SIG-M5 (cell line): ENCODE measurements around the gene GINS3.
"Not testable (repeated sequence)": the region's sequence is repeated elsewhere in the genome, so short reads cannot be mapped to it uniquely, and the experiment has no call there.

ENCODE experiments used
- DNase-seq: peaks from one replicate; lab custom pipeline; 2025; lab: John Stamatoyannopoulos, UW

Gene GINS3

DNA sequence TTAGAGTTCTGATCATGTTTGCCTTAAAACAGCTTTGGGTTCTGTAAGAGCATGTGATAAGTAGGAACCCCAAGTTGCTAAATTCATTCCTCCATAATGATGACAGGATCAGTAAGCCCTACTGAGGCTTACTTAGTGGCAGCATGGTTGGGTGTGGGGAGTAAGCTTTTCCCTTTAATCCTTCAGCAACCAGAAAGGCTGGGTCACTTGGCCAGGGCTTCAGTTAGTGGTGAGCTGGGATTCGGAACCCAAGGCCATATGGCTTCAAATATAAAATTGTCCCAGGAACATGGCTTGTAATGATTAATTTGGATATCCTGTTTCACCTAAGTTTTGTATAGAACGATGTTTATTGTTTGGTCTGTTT is 850 bp downstream of the GINS3 start:
- DNase-seq: no peak

DNA sequence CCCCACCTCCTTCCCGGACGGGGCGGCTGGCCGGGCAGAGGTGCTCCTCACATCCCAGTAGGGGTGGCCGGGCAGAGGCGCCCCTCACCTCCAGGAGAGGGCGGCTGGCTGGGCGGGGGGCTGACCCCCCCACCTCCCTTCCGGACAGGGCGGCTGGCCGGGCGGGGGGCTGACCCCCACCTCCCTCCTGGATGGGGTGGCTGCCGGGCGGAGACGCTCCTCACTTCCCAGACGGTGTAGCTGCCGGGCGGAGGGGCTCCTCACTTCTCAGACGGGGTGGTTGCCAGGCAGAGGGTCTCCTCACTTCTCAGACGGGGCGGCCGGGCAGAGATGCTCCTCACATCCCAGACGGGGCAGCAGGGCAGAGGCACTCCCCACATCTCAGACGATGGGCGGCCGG is 4.6 kb downstream of the GINS3 start:
- not testable (repeated sequence) for DNase-seq

DNA sequence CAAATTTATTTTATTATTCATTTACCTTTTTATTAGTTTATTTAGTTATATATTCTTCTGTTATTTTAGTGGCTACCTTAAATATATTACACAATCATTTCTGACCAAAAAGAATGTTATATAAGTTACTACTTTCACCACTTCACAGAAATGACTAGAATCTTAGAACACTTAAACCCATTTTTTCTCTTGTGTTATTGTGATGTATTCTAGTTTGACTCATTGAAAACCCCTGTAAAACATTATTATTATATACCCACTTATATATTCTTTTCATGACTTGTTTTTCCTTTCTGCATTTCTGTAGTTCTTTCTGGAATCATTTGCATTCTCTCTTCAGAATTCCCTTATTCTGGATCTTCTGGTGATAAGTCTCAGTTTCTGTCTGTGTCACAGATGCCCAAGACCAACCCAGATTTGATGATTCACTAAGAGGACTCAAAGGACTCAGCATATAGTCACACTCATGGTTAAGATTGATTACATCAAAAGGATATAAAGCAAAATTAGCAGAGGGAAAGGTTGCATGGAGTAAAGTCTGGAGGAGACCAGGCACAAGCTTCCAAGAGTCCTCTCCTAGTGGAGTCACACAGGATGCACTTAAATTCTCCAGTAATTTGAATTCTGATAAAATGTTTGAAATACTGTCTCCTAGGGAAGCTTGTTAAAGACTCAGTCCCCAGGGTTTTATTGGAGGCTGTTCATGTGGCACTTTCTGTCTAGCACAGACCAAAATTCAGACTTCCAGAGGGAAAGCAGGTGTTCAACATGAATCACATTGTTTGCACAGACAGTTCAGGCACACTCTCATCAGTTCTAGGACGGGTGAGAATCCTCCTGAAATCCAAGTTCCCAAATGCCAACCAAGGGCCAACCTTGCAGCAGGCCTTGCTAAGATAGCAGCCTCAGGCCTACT is 7.7 kb downstream of the GINS3 start:
- DNase-seq: no peak

DNA sequence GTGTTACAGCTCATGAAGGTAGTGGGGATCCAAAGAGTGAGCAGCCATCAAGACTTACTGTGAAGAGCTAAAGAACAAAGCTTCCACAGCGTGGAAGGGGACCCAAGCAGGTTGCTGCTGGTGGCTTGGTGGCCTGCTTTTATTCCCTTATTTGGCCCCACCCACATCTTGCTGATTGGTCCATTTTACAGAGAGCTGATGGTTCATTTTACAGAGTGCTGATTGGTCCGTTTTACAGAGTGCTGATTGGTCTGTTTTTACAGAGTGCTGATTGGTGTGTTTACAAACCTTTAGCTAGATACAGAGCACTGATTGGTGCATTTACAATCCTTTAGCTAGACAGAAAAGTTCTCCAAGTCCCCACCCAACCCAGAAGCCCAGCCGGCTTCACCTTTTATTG is 9.0 kb downstream of the GINS3 start:
- DNase-seq: not testable (repeated sequence)

DNA sequence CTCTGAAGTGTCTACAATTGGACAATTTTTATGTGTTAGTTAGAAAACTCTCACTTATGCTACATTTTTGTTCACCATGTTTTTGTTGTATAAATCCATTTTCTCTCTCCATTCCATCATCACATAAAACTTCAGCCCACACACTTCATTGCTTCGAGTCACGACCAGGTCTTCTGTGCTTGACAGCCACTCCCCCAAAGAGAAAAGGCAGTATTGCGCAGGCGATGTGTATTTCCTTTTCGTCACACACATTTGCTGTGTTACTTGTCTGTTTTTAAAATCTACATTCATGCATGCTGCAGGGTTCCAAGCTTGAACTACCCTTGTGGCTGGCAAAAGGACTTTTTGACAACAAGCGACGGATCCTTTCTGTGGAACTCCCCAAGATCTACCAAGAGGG is 10.5 kb downstream of the GINS3 start:
- no peak for DNase-seq

DNA sequence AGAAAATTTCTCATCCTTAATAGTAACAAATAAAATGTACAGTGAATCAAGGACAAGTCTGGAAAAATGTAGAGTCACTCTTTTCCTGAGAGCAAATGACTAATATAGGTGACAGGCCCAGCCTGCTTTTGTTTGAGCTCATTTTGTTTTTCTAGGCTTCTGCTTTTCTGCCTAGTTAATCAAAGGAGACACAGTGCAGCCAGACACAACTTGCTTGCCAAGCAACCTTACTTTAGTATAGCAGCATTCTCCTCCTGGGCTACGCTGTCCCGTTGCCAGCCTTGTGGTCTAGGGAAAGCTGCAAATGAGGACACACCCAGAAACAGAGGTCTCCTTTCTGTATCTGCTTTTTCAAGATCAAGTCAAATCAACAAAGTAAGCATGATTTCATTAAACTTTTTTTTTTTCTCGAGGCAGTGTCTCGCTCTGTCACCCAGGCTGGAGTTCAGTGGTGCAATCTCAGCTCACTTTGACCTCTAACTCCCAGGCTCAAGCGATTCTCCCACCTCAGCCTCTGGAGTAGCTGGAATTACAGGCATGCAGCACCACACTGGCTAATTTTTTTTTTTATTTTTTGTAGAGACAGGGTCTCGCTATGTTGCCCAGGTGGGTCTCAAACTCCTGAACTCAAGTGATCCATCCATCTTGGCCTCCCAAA is 17.2 kb downstream of the GINS3 start:
- no peak for DNase-seq

DNA sequence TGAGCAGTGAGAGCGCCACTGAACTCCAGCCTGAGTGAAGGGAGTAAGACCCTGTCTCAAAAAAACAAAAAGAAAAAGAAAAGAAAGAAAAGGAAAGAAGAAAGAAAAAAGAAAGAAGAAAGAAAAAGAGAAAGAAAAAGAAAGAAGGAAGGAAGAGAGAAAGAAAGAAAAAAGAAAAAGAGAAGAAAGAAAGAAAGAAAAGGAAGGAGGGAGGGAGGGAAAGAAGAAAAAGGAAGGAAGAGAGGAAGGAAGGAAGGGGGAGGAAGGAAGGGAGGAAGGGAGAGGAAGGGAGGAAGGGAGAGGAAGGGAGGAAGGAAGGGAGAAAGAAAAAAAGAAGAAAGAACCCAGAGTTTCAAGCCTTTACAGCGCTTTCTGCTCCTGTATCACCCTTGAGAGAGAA is 19.1 kb downstream of the GINS3 start:
- DNase-seq: no peak

DNA sequence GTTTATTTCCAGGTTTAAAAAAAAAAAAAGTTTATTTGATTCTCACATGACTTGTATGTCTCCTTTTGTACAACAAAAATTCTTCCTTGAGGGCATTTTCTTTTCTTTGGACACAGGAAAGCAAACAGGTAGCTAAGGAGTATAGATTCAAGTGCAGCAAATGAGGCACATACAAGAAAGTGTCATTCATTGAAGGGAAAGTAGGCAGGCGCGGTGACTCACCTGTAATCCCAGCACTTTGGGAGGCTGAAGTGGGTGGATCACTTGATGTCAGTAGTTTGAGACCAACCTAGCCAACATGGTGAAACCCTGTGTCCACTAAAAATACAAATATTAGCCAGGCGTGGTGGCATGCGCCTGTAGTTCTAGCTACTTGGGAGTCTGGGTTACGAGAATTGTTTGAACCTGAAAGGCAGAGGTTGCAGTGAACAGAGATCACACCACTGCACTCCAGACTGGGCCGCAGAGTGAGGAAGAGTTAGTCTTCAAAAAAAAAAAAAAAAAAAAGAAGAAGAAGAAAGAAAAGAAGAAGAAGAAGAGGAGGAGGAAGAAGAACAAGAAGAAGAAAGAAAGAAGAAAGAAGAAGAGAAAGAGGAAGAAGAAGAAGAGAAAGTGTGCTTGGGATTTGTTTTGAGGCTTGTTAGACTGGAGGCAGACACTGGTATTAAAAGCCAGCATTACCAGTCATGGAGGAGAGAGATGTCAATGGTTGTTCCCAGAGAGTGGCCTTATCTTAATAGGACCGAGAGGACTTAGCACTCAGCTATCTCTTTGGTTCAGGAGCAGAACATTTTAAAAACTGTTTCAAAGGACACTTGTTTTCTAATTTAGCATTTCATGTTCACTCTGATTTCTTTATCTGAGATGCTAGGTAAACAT is 19.7 kb downstream of the GINS3 start:
- no peak for DNase-seq

DNA sequence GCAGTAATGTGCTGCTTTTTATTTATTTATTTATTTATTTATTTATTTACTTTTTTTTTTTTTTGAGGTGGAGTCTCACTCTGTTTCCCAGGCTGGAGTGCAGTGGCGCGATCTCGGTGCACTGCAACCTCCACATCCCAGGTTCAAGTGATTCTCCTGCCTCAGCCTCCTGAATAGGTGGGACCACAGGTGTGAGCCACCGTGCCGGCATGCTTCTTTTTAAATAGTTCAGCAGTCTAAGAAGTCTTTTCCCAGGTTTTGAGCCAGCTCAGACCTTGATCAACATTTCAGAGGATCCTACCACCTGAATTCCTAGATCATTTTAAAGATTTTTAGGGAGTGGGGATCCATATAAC is 20.3 kb downstream of the GINS3 start:
- DNase-seq: not testable (repeated sequence)

DNA sequence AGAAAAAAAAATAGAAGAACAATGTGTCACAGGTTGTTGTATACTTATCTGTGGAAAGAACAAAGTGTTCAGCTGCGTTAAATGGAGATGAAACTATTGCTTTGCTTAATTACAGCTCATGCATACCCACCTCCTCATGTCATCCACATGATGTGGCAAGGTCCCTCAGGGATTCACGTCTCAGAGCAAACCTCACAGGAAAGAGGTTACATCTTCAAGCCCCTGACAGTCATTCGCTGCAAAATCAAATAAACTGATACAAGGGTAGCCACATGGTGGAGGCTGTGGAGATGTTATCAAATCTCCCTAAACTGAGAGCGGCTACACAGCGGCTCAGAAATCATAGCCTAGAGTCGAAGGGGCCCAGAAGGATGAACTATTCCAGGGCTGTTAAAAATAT is 21.1 kb downstream of the GINS3 start:
- DNase-seq: no peak

DNA sequence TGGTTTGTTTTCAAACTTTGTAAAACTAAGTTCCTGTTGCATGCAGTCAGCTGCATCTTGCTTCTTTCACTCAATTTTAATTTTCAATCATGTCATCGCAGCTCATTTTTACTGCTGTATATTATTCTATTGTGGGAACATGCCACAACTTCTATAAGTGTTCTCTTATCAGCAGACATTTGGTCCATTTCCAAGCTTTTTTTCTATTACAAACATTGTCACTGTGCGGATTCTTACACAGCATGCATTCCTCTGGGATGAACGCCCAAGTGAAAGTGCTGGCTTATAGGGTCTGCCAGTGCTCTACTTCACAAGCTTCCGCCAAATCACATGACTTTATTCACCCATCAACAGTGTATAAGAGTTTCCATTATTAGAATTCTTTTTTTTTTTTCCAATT is 22.7 kb downstream of the GINS3 start:
- DNase-seq: no peak

DNA sequence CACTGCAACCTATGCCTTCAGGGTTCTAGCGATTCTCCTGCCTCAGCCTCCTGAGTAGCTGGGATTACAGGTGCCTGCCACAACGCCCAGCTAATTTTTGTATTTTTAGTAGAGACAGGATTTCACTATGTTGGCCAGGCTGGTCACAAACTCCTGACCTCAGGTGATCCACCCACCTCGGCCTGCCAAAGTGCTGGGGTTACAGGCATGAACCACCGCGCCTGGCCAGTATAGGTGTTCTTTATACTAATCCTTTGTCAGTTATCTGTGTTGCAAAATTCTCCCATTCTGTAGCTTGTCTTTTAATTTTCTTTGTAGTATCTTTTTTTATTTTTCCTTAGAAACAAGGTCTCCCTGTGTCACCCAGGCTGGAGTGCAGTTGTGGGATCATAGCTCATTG is 23.7 kb downstream of the GINS3 start:
- DNase-seq: not testable (repeated sequence)

DNA sequence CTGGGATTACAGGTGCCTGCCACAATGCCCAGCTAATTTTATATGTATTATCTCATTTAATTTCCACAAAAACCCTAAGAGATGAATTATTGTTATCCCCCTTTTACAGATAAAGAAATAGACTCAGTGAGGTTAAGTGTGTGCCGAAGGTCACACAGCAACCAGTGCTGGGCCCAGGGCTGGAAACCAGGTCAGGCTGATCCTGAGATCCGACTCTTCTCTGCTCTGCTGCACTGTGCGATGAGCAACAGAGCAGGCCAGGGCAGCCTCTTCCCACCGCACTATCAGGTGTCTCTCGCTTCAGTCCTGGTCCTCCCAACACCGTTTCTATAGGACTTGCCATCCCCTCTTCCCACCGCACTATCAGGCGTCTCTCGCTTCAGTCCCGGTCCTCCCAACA is 24.8 kb downstream of the GINS3 start:
- no peak for DNase-seq

DNA sequence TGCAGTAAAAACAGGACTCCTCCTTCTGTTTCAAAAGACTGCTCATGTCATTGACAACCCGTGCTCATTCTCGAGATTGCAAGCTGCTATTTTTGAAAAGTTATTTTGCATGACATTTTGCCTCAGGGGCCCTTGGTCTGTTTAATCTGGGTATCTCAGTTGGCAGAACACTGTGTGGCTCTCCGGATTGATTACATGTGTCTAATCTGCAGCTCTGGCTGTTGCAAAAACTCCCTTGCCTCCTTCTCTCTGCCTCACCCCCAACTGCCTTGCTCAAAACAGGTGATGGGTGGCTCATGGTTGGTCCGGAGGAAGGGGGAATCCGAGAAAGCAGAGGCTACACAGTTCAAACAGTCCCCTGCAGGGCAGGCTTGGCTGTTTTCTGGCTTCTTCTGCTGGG is 25.3 kb downstream of the GINS3 start:
- no peak for DNase-seq

DNA sequence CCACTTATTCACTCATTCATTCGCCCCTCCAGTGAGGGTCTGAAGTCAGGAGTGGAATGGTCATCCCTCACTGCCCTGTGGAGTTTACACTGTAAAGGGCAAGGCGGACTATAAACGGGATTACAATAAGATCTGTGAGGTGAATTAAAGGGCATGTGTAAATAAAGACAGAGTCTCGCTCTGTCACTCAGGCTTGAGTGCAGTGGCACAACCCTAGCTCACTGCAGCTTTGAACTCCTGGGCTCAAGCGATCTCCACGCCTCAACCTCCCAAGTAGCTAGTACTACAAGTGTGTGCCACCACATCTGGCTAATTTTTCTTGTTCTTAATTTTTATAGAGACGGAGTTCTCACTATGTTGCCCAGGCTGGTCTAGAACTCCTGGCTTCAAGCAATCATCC is 25.8 kb downstream of the GINS3 start:
- no peak for DNase-seq

DNA sequence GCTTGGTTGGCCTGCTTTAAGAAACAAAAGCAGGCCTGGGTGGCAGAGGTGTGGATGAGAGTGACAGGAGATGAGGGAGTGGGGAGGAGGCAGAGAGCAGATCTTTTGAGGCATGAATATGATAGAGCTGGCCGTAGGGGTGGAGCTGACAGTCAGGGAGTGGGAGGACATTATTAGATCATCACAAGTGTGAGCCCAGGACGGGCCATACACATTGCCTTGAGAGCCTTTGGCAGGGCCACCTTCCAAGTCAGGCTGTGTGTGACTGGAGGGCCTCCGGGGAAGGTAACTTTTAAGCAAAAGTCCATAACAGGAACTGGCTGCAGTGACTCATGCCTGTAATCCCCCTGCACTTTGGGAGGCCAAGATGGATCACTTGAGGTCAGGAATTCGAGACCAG is 26.3 kb downstream of the GINS3 start:
- DNase-seq: no peak

DNA sequence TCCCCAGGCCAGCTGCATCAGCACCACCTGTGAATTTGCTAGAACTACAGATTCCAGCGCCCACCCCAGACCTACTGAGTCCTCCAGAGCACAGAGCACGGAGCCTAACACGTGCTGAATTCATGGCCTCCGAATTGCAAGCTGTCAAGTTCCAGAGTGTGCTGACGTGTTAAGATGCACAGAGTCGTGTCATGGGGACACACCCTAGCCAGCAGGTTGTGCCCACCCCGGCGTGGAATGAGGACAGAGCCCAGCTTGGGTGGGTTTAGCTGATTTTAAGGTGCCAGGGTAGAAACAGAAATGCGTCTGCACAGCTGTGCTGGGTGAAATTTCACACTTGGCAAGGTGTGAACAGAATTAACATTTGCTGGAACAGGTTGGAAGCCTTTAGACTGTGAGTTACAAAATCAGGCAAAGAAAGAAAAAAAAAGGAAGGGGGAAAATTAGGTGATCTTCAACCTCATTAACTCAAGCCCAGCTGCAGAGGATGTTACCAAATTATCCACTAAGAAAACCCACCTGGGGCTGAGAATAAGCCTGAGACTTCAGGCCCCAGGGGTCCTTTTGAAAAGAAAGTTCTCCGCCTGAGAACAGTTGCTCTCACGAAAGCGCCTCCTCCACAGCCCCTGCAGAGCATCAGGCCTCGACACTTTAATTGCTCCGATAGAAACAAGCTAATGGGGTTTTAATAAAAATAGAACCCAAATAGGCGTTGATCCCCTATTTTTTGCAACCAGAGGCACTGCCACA is 27.1 kb downstream of the GINS3 start:
- DNase-seq: no peak

DNA sequence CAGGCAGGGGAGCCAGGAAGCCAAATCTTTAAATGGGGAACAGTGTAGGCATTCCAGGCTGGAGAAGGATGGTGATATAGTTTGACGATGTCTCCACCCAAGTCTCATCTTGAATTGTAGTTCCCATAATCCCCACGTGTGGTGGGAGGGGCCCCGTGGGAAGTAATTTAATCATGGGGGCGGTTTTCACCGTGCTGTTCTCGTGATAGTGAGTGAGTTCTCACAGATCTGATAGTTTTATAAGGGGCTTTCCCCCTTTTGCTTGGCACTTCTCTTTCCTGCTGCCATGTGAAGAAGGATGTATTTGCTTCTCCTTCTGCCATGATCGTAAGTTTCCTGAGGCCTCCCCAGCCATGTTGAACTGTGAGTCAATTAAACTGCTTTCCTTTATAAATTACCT is 28.8 kb downstream of the GINS3 start:
- no peak for DNase-seq

DNA sequence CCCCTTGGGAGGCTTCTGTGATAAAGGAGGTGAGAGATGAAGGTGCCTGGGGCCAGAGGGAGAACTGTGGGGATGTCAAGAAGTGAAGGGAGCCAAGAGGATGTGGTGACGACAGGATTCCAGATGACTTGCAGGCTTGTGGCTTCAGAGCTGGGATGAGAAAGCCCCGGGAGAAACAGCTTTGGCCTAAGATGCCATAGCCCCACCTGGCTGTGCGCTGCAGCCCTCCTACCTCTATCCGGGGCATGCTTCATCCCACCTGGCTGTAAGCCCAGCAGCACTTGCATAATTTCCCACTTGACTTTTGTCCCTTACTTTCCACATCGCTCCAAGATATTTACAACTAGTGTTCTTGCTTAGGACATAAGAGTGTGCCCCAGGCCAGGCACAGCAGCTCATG is 29.3 kb downstream of the GINS3 start:
- no peak for DNase-seq

DNA sequence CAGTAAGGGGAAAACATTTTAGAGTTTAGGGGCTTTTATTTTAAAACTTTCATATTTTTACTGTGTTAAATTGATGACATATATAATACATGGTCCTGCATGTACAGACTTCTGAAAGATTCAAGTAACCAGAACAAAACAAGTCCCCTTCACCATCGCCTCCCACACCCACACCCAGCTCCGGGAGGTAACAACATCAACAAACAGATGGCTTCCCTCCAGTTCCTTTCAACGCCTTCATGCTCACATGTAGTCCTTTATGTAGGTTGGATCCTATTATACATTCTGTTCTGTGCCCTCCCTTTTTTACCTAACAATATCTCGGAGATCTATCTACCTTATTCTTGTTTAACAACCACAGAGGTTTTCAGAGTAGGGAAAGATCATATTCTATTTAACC is 30.5 kb downstream of the GINS3 start:
- DNase-seq: no peak

DNA sequence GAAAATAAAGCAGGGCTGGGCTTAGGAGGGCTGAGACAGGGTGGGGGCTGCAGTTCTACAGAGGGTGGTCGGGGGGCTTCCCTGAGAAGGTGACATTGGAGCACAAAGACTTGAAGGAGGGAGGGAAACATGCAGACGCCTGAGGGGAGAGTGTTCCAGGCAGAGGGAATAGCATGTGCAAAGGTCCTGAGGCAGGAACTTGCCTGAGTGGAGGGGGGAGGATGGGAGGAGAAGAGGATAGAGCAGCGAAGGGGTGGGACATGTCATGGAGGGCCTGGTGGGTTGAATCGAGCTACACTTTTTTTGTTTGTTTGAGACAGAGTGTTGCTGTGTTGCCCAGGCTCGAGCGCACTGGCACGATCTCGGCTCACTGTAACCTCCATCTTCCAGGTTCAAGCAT is 33.0 kb downstream of the GINS3 start:
- no peak for DNase-seq
